HEK293 (cell line): ENCODE data around the gene FHIT.
A peak's percentile ranks its signal among the peaks of the same experiment; 100 is the strongest.

Experiments
- CTCF ChIA-PET: fragments of 350-600 bp; formaldehyde crosslinking; extraction: SDS; loops from one replicate; lab custom pipeline; 2021; ENCODE audit warnings: antibody characterized with exemption; lab: Yijun Ruan, JAX
- POLR2A ChIA-PET: fragments of 300-600 bp; formaldehyde crosslinking; extraction: SDS; loops from one replicate; lab custom pipeline; 2020; ENCODE audit warnings: antibody characterized with exemption, inconsistent platforms; lab: Yijun Ruan, JAX
- H3K27ac ChIP-seq: fragments of 200-500 bp; sonication (Bioruptor generic); 2 replicates; pipeline ENCODE4 v1.5.1; 2014; ENCODE audit warnings: low read depth, low read length, control low read depth, inconsistent platforms; ENCODE audit errors: extremely low read depth
- H3K36me3 ChIP-seq, 2 experiments: fragments of 200-500 bp in 1 of 2; sonication (Bioruptor generic) in 1 of 2; 1 replicate in 1 of 2; 2 replicates in 1 of 2; pipeline ENCODE4 v1.5.1; 2014 to 2017; ENCODE audit warnings: inconsistent platforms in 2 of 2, low read length in 2 of 2; ENCODE audit not compliant: control insufficient read depth in 2 of 2, insufficient read depth in 1 of 2
- H3K4me1 ChIP-seq: fragments of 200-500 bp; sonication (Bioruptor generic); 2 replicates; pipeline ENCODE4 v1.5.1; 2014; ENCODE audit warnings: mild to moderate bottlenecking, low read length, inconsistent platforms; ENCODE audit not compliant: control insufficient read depth, insufficient read depth
- H3K4me3 ChIP-seq: 2 replicates; pipeline ENCODE4 v1.5.1; 2011; ENCODE audit warnings: low read depth, mild to moderate bottlenecking, control low read depth, low read length, moderate library complexity
- H3K9me3 ChIP-seq: fragments of 200-500 bp; sonication (Bioruptor generic); 2 replicates; pipeline ENCODE4 v1.5.1; 2014; ENCODE audit warnings: low read depth, low read length, inconsistent platforms; ENCODE audit not compliant: control insufficient read depth, insufficient read depth
- BCL6B ChIP-seq: fragments of 450-650 bp; formaldehyde crosslinking; IDR thresholded peaks from 2 replicates; pipeline ENCODE4 v1.5.1; 2017; ENCODE audit warnings: missing biosample characterization, missing genetic modification characterization
- GLIS2 ChIP-seq: fragments of 450-650 bp; formaldehyde crosslinking; IDR thresholded peaks from 2 replicates; pipeline ENCODE4 v1.5.1; 2016; ENCODE audit warnings: missing biosample characterization, missing genetic modification characterization
- KLF7 ChIP-seq: fragments of 450-650 bp; formaldehyde crosslinking; IDR thresholded peaks from 2 replicates; pipeline ENCODE4 v1.5.1; 2016; ENCODE audit warnings: missing biosample characterization, missing genetic modification characterization, borderline replicate concordance
- SALL2 ChIP-seq: fragments of 450-650 bp; formaldehyde crosslinking; IDR thresholded peaks from 2 replicates; pipeline ENCODE4 v1.5.0; 2017; ENCODE audit warnings: missing biosample characterization, mild to moderate bottlenecking, missing genetic modification characterization, borderline replicate concordance
- SETDB1 ChIP-seq: IDR thresholded peaks from one replicate; pipeline ENCODE4 v1.6.1; 2017; ENCODE audit warnings: mild to moderate bottlenecking, low read length, moderate library complexity, mixed read lengths; ENCODE audit not compliant: insufficient read length
- TRIM28 ChIP-seq: IDR thresholded peaks from 2 replicates; pipeline ENCODE4 v1.6.1; 2011; ENCODE audit warnings: low read length, control low read depth, borderline replicate concordance
- ZBTB48 ChIP-seq: fragments of 450-650 bp; formaldehyde crosslinking; IDR thresholded peaks from 2 replicates; pipeline ENCODE4 v1.5.1; 2016; ENCODE audit warnings: missing biosample characterization, missing genetic modification characterization
- ZBTB6 ChIP-seq: fragments of 450-650 bp; formaldehyde crosslinking; IDR thresholded peaks from 2 replicates; pipeline ENCODE4 v1.5.1; 2017; ENCODE audit warnings: missing biosample characterization, missing genetic modification characterization
- ZEB2 ChIP-seq: fragments of 450-650 bp; formaldehyde crosslinking; IDR thresholded peaks from 2 replicates; pipeline ENCODE4 v1.5.1; 2016; ENCODE audit warnings: missing biosample characterization, missing genetic modification characterization
- ZNF132 ChIP-seq: fragments of 450-650 bp; formaldehyde crosslinking; IDR thresholded peaks from 2 replicates; pipeline ENCODE4 v1.5.1; 2017; ENCODE audit warnings: missing biosample characterization, missing genetic modification characterization, borderline replicate concordance
- ZNF146 ChIP-seq: fragments of 450-650 bp; formaldehyde crosslinking; IDR thresholded peaks from 2 replicates; pipeline ENCODE4 v1.5.1; 2016; ENCODE audit warnings: missing biosample characterization, missing genetic modification characterization
- ZNF354C ChIP-seq: fragments of 450-650 bp; formaldehyde crosslinking; IDR thresholded peaks from 2 replicates; pipeline ENCODE4 v1.5.1; 2016; ENCODE audit warnings: missing biosample characterization, missing genetic modification characterization, low read depth, borderline replicate concordance
- ZNF37A ChIP-seq: fragments of 450-650 bp; IDR thresholded peaks from 2 replicates; pipeline ENCODE4 v1.5.1; 2018; ENCODE audit warnings: missing biosample characterization, missing genetic modification characterization
- ZNF398 ChIP-seq: fragments of 450-650 bp; formaldehyde crosslinking; IDR thresholded peaks from 2 replicates; pipeline ENCODE4 v1.5.1; 2017; ENCODE audit warnings: missing biosample characterization, missing genetic modification characterization
- ZNF426 ChIP-seq: fragments of 450-650 bp; formaldehyde crosslinking; IDR thresholded peaks from 2 replicates; pipeline ENCODE4 v1.5.1; 2017; ENCODE audit warnings: missing biosample characterization, missing genetic modification characterization, mild to moderate bottlenecking, inconsistent platforms, moderate library complexity
- ZNF707 ChIP-seq: fragments of 450-650 bp; formaldehyde crosslinking; IDR thresholded peaks from 2 replicates; pipeline ENCODE4 v1.5.1; 2016; ENCODE audit warnings: missing biosample characterization, missing genetic modification characterization
- ZNF777 ChIP-seq: fragments of 450-650 bp; formaldehyde crosslinking; IDR thresholded peaks from 2 replicates; pipeline ENCODE4 v1.5.1; 2017; ENCODE audit warnings: missing biosample characterization, missing genetic modification characterization, borderline replicate concordance

The FHIT gene

GRCh38 chr3:59774000-59774399 is 1477.3 kb downstream of the FHIT start:
- H3K27ac ChIP-seq: no peak overlapping the region
- ChIA-PET CTCF (interaction anchor here (0.6 kb wide), 1 partner anchor 70 kb away, joined by 3 read pairs; no protein-coding TSS in a partner anchor), POLR2A (no interaction called here)

GRCh38 chr3:59772416-59773408 is 1478.5 kb downstream of the FHIT start:
- CTCF ChIA-PET: interaction anchor here (0.5 kb wide), 1 partner anchor 491 kb away, joined by 3 read pairs; no protein-coding TSS in a partner anchor
- Histone ChIP-seq H3K27ac (no peak overlapping the region), H3K9me3 (no peaks in the 10 kb centered on the region), H3K4me3 (no peak overlapping the region), H3K4me1 (no peaks in the 10 kb centered on the region), H3K36me3 (no peaks in the 10 kb centered on the region)
- no peak for TF ChIP-seq ZBTB6
- POLR2A ChIA-PET: no interaction called here

More at GRCh38 chr3:59774000-59774399, 1477.3 kb downstream of the FHIT start:
- Histone ChIP-seq H3K4me3 (no peak overlapping the region), H3K4me1 (no peaks in the 10 kb centered on the region), H3K36me3 (no peaks in the 10 kb centered on the region), H3K9me3 (no peaks in the 10 kb centered on the region)
- no peak for TF ChIP-seq BCL6B

GRCh38 chr3:59771768-59772181 is 1479.5 kb downstream of the FHIT start:
- 0 out of 2 replicates have a peak, but pooled peaks have one; percentile 38 for TF ChIP-seq ZNF398 (tag by site-specific recombination)
- no peak for TF ChIP-seq KLF7 (tag by site-specific recombination)
- ChIA-PET CTCF (interaction anchor here (0.5 kb wide), 1 partner anchor 490 kb away, joined by 3 read pairs; no protein-coding TSS in a partner anchor), POLR2A (no interaction called here)
- no peak overlapping the region for H3K27ac ChIP-seq
- H3K4me1 ChIP-seq: no peaks in the 10 kb centered on the region
- H3K36me3 ChIP-seq: no peaks in the 10 kb centered on the region
- no peaks in the 10 kb centered on the region for H3K9me3 ChIP-seq
- H3K4me3 ChIP-seq: no peak overlapping the region

GRCh38 chr3:59769127-59769750 is 1482.0 kb downstream of the FHIT start:
- no peak overlapping the region for H3K4me3 ChIP-seq
- CTCF ChIA-PET: no interaction called here
- TF ChIP-seq TRIM28 (no peak), ZBTB48 (tag by site-specific recombination) (no peak), ZNF146 (tag by site-specific recombination) (no peak), ZNF354C (tag by site-specific recombination) (no peak), ZNF707 (tag by site-specific recombination) (no peak), SALL2 (tag by site-specific recombination) (no peak), ZEB2 (tag by site-specific recombination) (no peak), ZNF426 (tag by site-specific recombination) (no peak), ZNF37A (tag by site-specific recombination) (no peak), ZNF132 (tag by site-specific recombination) (no peak), SETDB1 (no peak), ZNF777 (tag by site-specific recombination) (no peak), GLIS2 (tag by site-specific recombination) (no peak)
- TF ChIP-seq, all 188 proteins: peak for 0
- POLR2A ChIA-PET: no interaction called here
- Histone ChIP-seq H3K27ac (no peak overlapping the region), H3K4me1 (no peaks in the 10 kb centered on the region), H3K9me3 (no peaks in the 10 kb centered on the region), H3K36me3 (no peaks in the 10 kb centered on the region)
